Measurements from ENCODE around the gene ENPEP. TPM values are rescaled to one million over a fixed set of nuclear protein-coding genes. Genes with fewer than 3 reads are reported as not detected.
A peak's percentile ranks its signal among the peaks of the same experiment; 100 is the strongest.

Gene ENPEP
- total RNA-seq, 8 experiments from 2014 or later = 0.24 to 3.7 (median 2.3) TPM

DNA sequence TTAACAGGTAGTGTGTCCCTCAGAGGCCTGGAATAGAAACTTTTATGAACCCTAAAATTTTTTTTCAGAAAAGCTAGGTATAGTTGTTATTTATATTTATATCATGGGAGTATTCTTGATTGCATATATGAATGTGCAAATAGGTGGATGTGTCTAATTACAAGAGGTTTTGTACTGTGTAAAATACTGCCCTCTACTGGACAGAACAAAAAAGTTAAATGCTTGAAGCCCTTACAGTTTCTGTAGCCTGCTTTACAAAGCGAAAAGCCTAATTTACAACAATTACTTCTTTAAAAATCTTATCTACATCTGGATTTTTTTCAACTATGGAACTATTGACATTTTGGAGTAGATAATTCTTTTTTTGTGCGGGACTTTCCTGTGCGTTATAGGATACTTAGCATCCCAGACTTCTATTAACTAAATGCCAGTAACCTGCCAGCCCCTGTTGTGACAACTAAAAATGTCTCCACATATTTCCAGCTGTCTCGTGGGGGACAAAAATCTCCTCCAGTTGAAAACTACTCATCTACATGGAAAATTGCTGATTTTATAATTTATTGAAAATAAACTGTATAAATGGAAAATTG lies 35.1 kb downstream of the ENPEP start:
- 11 to 50% (median 27%) methylated on average over 2 to 4 of the region's 4 CpGs; no CpG with 5 or more reads in 1 of the 10 experiments for whole genome bisulfite sequencing, 10 experiments
- Histone ChIP-seq H3K27ac (no peak overlapping the region), H3K4me1 (replicated peaks in 1 of 2) (no peaks in the 10 kb centered on the region), H3K4me3 (no peak overlapping the region)
- in situ Hi-C loops (cut with MboI; ENCODE audit: low pct_unique_long_range_greater_than_20kb in 2 of 9, low sequenced_read_pairs in 9 of 9, unreplicated experiment in 9 of 9) = loop anchor here in 8 of 9 experiments (10.0 to 25.0 kb wide), 3 partner anchors 174 to 506 kb away; no protein-coding TSS in a partner anchor
- peak in 6 of 8 experiments; percentile 39 to 76 (median 56) for ATAC-seq (replicated peaks in 6 of 8)

DNA sequence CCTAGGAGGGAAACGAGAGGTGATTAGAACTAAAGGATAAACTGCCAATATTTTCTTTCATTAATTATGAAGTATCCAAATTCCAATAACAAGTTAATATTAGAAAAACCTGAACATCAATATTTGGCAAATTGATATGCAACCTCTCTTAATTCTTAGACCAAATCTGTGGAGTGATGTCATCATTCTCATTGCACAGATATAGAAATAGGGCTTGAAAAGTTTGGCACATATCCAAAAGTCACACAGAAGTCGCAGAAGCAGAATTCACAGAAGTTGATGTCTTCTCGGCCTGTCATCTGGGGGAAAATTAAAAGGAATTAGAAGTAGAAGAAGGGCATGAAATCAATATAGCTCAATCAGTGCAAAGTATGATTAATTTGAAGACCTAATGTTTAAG lies 36.9 kb downstream of the ENPEP start:
- no peak for ATAC-seq (replicated peaks in 6 of 8)
- no peak overlapping the region for H3K27ac ChIP-seq
- no peaks in the 10 kb centered on the region for H3K4me1 ChIP-seq (replicated peaks in 1 of 2)
- H3K4me3 ChIP-seq = no peak overlapping the region
- in situ Hi-C loops (cut with MboI; ENCODE audit: low pct_unique_long_range_greater_than_20kb in 2 of 9, low sequenced_read_pairs in 9 of 9, unreplicated experiment in 9 of 9) = loop anchor here in 8 of 9 experiments (10.0 to 25.0 kb wide), 3 partner anchors 176 to 508 kb away; no protein-coding TSS in a partner anchor
- WGBS, 10 experiments = 61 to 100% (median 80%) methylated on average over 1 to 3 of the region's 3 CpGs

DNA sequence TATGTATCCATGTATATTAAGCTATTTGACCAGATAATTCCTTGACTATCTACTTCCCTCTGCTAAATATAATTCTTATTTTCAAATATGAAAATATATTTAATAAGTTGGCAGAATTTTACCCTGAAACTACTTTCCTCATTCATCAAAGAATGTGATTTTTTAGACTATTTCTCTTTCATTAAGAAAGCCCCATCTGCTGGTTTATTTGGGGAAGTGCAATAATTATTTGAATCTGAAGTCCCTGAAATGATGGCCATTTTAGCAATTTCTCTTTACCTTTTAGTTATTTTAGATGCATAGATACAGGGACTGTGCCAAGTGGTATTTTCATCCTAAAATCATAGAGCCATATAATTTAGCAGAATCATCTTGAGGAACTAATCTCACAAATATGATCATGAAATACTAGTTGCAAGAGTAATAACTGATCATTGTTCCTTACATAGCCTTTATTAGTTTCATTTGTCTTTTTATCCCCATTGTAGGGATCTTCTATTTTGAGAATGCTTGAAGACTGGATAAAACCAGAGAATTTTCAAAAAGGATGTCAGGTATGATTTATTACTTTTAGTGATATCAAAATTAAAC lies 39.0 kb downstream of the ENPEP start:
- no peak for ATAC-seq (replicated peaks in 6 of 8)
- H3K4me1 ChIP-seq (replicated peaks in 1 of 2) = no peaks in the 10 kb centered on the region

DNA sequence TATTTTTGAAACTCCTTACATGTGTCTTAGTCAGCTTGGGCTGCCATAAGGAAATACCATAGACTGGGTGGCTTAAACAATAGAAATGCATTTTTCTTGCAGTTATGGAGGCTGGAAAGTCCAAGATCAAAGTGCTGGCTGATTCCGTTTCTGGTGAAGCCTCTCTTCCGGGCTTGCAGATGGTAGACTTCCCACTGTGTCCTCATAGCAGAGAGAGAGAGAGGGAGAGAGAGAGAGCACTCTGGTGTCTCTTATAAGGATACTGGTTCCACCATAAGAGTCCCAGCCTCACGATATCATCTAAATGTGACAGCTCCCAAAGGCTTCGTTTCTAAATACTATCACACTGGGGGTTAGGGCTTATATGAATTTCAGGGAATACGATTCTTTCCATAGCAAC lies 39.7 kb downstream of the ENPEP start:
- Histone ChIP-seq H3K4me1 (replicated peaks in 1 of 2) (no peaks in the 10 kb centered on the region), H3K27ac (no peak overlapping the region), H3K4me3 (no peak overlapping the region)
- ATAC-seq (replicated peaks in 6 of 8) = peak in 1 of 8 experiments; percentile 24
- in situ Hi-C loops (cut with MboI; ENCODE audit: low pct_unique_long_range_greater_than_20kb in 2 of 9, low sequenced_read_pairs in 9 of 9, unreplicated experiment in 9 of 9) = loop anchor here in 8 of 9 experiments (10.0 to 25.0 kb wide), 3 partner anchors 178 to 511 kb away; no protein-coding TSS in a partner anchor
- 36 to 100% (median 84%) methylated on average over 1 to 5 of the region's 5 CpGs; no CpG with 5 or more reads in 1 of the 10 experiments for WGBS, 10 experiments

More for the DNA sequence above, 39.0 kb downstream of the ENPEP start:
- in situ Hi-C loops (cut with MboI; ENCODE audit: low pct_unique_long_range_greater_than_20kb in 2 of 9, low sequenced_read_pairs in 9 of 9, unreplicated experiment in 9 of 9) = loop anchor here in 8 of 9 experiments (10.0 to 25.0 kb wide), 3 partner anchors 178 to 510 kb away; no protein-coding TSS in a partner anchor
- H3K27ac ChIP-seq = no peak overlapping the region
- H3K4me3 ChIP-seq = no peak overlapping the region

DNA sequence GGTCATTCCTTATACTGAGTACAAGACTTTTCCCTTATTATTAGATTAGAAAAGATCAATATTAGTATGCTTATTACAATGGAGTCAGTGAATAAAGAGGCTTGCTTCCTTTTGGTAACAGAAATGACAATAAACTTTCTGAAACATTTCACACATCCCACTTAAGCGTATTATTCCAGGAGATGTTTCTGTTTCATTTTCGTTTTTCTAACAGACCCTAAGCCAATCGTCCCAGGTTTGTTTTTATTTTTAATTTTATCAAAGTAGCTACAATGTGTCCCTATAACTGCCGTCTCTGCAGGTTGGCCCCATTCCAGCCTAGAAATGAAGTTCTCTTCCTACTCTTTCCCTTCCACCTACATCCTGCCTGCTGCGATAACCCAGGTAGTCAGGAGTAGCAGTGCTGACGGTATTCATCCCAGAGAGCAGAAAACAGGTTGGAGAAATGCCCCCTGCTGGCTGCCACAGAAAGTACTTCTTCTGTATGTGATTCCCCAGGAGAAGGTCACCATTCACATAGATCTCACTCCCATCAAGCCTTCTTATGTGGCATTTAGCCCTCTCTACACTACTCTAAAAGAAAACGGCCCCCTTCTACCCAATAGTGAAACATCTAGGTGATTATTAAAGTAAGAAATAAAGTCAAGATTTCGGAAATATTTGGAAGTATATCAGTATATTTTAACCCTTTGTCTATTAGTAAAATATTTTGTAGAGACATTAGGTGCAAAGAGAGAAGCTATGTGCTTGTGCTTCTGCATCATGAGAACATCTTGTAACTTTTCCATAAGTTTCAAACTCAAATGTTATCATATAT lies 40.4 kb downstream of the ENPEP start:
- no peaks in the 10 kb centered on the region for H3K4me1 ChIP-seq (replicated peaks in 1 of 2)
- no peak overlapping the region for H3K27ac ChIP-seq
- in situ Hi-C loops (cut with MboI; ENCODE audit: low pct_unique_long_range_greater_than_20kb in 2 of 9, low sequenced_read_pairs in 9 of 9, unreplicated experiment in 9 of 9) = loop anchor here in 8 of 9 experiments (10.0 to 25.0 kb wide), 3 partner anchors 179 to 512 kb away; no protein-coding TSS in a partner anchor
- H3K4me3 ChIP-seq = no peak overlapping the region
- 16 to 86% (median 58%) methylated on average over 3 to 8 of the region's 8 CpGs for WGBS, 10 experiments
- ATAC-seq (replicated peaks in 6 of 8) = peak in 4 of 8 experiments; percentile 58 to 97 (median 84)

DNA sequence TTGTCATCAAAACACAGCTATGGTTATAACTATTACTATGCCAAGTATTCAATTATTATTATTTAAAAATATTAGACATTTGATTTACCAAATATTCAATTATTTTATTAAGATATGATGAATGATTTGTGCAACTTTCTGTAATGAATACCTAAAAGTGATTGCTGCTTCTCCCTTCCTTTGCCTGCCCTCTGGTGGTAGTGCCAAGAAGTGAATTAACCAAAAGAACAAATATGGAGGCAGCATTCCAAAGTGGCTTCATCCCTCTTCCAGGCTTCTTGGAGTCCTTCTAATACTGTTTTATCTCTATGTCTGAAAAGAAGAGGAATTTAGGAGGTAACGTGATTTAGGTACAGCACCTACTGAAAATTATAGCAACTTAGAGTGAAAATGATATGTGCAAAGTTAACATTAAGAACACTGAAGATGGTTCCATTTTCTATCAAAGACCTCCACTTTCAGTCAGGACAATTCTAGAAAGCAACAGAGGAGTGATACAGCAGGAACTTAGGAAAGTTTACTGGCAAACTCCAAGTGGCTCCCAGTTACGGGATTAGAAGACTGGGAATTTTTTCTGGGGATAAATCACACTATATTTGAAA lies 43.0 kb downstream of the ENPEP start:
- in situ Hi-C loops (cut with MboI; ENCODE audit: low pct_unique_long_range_greater_than_20kb in 2 of 9, low sequenced_read_pairs in 9 of 9, unreplicated experiment in 9 of 9) = loop anchor here in 8 of 9 experiments (10.0 to 25.0 kb wide), 3 partner anchors 182 to 514 kb away; no protein-coding TSS in a partner anchor
- 13 to 100% (median 86%) methylated on average over 1 to 2 of the region's 2 CpGs; no CpG with 5 or more reads in 3 of the 10 experiments for WGBS, 10 experiments
- H3K4me1 ChIP-seq (replicated peaks in 1 of 2) = no peaks in the 10 kb centered on the region
- no peak overlapping the region for H3K4me3 ChIP-seq
- H3K27ac ChIP-seq = no peak overlapping the region
- no peak for ATAC-seq (replicated peaks in 6 of 8)

DNA sequence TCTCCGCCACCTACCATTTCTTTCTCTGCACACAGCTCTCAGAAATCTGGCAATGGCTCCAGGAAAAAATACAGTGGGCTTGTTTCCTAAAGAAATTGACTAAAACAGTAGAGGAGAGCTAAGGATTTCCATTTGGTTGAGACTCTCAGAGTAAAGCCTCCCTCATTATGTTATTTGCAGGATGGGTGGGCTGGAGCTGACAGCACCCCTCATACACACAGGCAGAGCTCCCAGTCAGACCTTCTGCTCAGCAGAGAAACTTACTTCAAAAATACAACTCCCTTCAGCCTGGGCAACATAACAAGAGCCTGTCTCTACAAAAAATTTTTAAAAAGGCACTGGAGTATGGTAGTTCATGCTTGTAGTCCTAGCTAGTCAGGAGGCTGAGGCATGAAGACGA lies 44.9 kb downstream of the ENPEP start:
- no peak overlapping the region for H3K4me3 ChIP-seq
- no peak for ATAC-seq (replicated peaks in 6 of 8)
- in situ Hi-C loops (cut with MboI; ENCODE audit: low pct_unique_long_range_greater_than_20kb in 2 of 9, low sequenced_read_pairs in 9 of 9, unreplicated experiment in 9 of 9) = loop anchor here in 4 of 9 experiments (10.0 to 25.0 kb wide), 3 partner anchors 184 to 516 kb away; no protein-coding TSS in a partner anchor
- no peak overlapping the region for H3K27ac ChIP-seq
- no peaks in the 10 kb centered on the region for H3K4me1 ChIP-seq (replicated peaks in 1 of 2)
- 75 to 100% (median 100%) methylated on average over 1 to 2 of the region's 2 CpGs; no CpG with 5 or more reads in 1 of the 10 experiments for WGBS, 10 experiments

DNA sequence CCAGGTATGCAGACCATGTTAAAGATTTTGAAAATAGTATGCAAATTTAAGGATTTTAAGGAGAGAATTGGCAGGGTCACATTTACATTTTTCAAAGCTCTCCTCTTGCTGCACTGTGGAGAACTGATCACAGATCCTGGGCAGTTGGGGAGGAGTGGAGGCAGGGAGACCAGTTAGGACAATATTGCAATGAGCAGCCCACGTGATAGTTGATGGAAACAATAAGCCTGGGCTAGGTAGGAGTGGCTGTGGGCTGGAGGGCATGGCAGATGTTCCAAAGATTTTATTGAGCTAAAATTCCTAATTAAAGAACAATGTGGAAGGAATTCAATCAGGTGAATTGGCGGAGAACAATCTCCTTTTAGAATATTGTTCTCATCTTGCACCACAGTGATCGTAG lies 50.6 kb downstream of the ENPEP start:
- H3K4me1 ChIP-seq (replicated peaks in 1 of 2) = no peaks in the 10 kb centered on the region
- H3K4me3 ChIP-seq = no peak overlapping the region
- in situ Hi-C loops (cut with MboI; ENCODE audit: low pct_unique_long_range_greater_than_20kb in 2 of 9, low sequenced_read_pairs in 9 of 9, unreplicated experiment in 9 of 9) = loop anchor here in 1 of 9 experiments (10.0 kb wide), 1 partner anchor 522 kb away; no protein-coding TSS in a partner anchor
- ATAC-seq (replicated peaks in 6 of 8) = no peak
- no peak overlapping the region for H3K27ac ChIP-seq
- 75 to 100% (median 92%) methylated on average over 1 to 3 of the region's 3 CpGs; no CpG with 5 or more reads in 2 of the 10 experiments for WGBS, 10 experiments

DNA sequence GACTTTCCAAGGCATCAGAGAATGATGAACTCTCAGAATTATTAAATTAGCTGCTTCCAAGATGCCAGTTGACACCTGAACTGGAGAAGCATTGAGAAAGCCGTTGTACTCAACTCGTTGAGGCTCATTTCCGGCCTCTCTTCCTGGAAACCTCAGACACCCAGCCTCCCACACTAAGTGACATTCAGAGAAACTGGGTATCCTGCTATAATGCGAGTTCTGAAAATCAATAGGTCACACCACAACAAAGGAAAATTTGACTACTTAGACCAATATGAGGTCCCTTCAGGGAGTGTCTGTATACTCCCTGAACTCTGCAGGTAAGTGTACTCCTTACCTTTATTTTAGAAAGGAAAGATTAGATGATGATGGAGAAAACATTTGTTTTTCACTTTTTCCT lies 51.2 kb downstream of the ENPEP start:
- in situ Hi-C loops (cut with MboI; ENCODE audit: low pct_unique_long_range_greater_than_20kb in 2 of 9, low sequenced_read_pairs in 9 of 9, unreplicated experiment in 9 of 9) = loop anchor here in 1 of 9 experiments (10.0 kb wide), 1 partner anchor 522 kb away; no protein-coding TSS in a partner anchor
- H3K4me1 ChIP-seq (replicated peaks in 1 of 2) = no peaks in the 10 kb centered on the region
- no peak overlapping the region for H3K27ac ChIP-seq
- ATAC-seq (replicated peaks in 6 of 8) = no peak
- 74 to 100% (median 93%) methylated on average over 1 to 4 of the region's 4 CpGs; no CpG with 5 or more reads in 2 of the 10 experiments for WGBS, 10 experiments
- H3K4me3 ChIP-seq = no peak overlapping the region

DNA sequence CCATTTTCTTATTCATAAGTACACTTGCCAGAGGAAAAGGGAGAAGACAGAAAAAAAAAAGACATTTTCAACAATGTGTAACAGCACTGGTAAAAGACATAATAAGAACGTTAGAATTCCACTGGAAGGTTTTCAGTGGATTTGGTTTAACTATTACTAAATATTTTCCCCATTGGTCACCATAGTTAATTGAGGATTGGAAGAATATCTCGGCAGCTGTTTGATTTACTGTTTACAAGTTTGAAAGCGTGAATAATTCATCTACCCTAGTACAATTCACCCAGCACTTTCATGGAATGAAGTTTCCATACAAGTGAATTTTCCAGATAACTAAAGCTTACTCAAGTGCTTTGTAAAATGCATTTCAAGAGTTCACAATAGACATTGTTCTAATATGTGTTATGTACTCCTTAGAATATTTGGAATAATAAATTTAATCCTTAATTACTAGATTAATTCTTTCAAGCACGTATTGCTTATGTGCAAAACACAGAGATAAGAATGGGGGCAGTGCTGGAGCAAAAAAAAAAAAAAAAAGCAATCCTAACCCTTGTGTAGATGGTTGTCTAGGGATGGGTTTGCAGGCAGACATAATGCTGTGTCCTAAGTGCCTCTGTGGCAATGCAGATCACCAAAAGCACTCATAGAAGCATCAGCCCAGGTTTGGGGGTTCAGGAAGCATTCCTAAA lies 57.1 kb downstream of the ENPEP start:
- no peak overlapping the region for H3K4me3 ChIP-seq
- H3K27ac ChIP-seq = no peak overlapping the region
- in situ Hi-C loops (cut with MboI; ENCODE audit: low pct_unique_long_range_greater_than_20kb in 2 of 9, low sequenced_read_pairs in 9 of 9, unreplicated experiment in 9 of 9) = no loop called here
- H3K4me1 ChIP-seq (replicated peaks in 1 of 2) = no peaks in the 10 kb centered on the region
- ATAC-seq (replicated peaks in 6 of 8) = no peak
- 36 to 92% (median 75%) methylated on average over 1 to 4 of the region's 4 CpGs for WGBS, 10 experiments

DNA sequence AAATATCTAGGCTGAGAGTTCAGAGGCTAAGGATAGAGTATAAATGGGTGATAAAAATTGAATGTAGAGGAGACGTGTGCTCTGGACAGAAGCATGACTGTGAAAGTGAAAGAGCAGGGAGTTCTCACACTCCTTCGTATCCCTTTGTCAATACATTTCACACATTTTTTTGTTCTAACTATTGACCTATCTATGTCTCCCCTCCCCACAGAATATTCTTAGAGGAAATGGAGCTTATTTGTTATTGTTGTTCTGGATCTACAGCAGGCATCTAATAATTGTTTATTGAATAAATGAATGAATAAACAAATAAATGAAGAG lies 57.6 kb downstream of the ENPEP start:
- Histone ChIP-seq H3K4me3 (no peak overlapping the region), H3K4me1 (replicated peaks in 1 of 2) (no peaks in the 10 kb centered on the region), H3K27ac (no peak overlapping the region)
- WGBS, 10 experiments = 80 to 100% (median 92%) methylated on average over 1 to 2 of the region's 2 CpGs; no CpG with 5 or more reads in 3 of the 10 experiments
- ATAC-seq (replicated peaks in 6 of 8) = no peak
- in situ Hi-C loops (cut with MboI; ENCODE audit: low pct_unique_long_range_greater_than_20kb in 2 of 9, low sequenced_read_pairs in 9 of 9, unreplicated experiment in 9 of 9) = no loop called here

DNA sequence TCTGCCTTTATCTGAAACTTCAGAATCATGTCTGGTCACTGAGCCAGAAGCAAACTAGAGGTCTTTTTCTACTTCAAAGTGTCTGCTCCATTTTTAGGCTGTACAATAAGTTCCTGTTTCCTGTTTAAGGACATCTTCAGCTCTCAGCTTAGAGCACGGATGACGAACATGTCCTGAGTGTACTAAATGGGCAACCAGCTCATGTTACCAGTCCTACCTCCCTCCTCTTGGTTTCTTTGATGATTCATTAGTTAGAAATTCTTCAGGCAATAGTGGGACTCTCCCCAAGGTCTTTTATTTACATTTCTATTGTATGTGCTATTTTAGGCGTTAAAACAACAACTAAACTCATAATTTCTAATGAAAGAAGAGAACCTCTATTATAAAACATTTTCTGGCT lies 58.0 kb downstream of the ENPEP start:
- H3K4me1 ChIP-seq (replicated peaks in 1 of 2) = no peaks in the 10 kb centered on the region
- peak in 4 of 8 experiments; percentile 39 to 100 (median 80) for ATAC-seq (replicated peaks in 6 of 8)
- H3K27ac ChIP-seq = no peak overlapping the region
- 22 to 100% (median 50%) methylated on average over 1 to 3 of the region's 3 CpGs for WGBS, 10 experiments
- in situ Hi-C loops (cut with MboI; ENCODE audit: low pct_unique_long_range_greater_than_20kb in 2 of 9, low sequenced_read_pairs in 9 of 9, unreplicated experiment in 9 of 9) = no loop called here
- no peak overlapping the region for H3K4me3 ChIP-seq

Data from motor neuron (in vitro differentiated cells).